NCI-H1105 treated with DMSO at 0.1 percent for 48 hours (cell line): ENCODE data around the gene CALCA.
"Not testable (repeated sequence)": the region's sequence is repeated elsewhere in the genome, so short reads cannot be mapped to it uniquely, and the experiment has no call there.

ENCODE experiments used
- DNase-seq: peaks from one replicate; lab custom pipeline; 2025; lab: John Stamatoyannopoulos, UW

Gene CALCA, protein sequence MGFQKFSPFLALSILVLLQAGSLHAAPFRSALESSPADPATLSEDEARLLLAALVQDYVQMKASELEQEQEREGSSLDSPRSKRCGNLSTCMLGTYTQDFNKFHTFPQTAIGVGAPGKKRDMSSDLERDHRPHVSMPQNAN

DNA sequence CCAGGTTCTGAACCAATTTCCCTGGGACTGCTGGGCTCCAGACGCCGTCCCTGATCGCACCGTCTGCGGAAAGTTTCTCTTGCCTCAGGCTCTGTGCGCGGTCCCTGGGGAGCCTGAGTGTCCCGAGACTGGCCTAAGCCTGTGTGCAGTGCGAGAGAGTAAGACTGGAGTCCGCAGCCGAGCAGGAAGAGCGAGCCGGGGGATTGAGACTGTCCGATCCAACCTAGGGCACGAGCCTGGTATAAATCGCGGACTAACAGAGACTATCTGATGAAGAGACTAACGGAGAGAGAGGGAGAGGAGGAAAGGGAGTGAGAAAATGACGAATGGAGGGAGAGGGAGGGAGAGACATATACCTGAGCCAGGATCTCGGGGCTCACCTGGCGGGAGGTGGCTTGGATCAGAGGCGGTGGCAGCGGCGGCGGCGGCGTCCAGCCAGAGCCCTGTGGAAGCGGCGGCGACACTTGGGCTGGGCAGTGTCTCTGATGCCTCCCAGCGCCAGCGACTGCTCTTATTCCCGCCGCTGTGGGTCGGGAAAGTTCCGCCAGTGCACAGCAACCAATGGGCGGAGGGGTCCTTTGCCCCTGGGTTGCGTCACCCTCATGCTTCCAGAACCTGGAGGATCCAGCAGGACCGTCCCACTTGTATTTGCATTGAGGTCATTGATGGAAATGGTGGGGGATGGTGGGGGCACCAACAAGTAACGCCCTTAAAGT, at the start of gene CALCA:
TSS of gene CALCA (minus strand) at position 487 of the 716 bp plus-strand sequence. CDS start 1,159 bp downstream, outside the sequence.
- no peak for DNase-seq

DNA sequence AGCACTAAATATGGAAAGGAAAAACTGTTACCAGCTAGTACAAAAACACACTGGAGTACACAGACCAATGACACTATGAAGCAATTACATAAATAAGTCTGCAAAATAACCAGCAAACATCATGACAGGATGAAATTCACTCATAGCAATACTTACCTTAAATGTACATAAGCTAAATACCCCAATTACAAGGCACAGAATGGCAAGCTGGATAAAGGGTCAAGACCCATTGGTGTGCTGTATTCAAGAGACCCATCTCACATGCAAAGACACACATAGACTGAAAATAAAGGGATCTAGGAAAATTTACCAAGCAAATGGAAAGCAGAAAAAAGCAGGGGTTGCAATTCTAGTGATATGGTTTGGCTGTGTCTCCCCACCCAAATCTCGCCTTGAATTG, 44.0 kb upstream of the CALCA start:
- DNase-seq = no peak

DNA sequence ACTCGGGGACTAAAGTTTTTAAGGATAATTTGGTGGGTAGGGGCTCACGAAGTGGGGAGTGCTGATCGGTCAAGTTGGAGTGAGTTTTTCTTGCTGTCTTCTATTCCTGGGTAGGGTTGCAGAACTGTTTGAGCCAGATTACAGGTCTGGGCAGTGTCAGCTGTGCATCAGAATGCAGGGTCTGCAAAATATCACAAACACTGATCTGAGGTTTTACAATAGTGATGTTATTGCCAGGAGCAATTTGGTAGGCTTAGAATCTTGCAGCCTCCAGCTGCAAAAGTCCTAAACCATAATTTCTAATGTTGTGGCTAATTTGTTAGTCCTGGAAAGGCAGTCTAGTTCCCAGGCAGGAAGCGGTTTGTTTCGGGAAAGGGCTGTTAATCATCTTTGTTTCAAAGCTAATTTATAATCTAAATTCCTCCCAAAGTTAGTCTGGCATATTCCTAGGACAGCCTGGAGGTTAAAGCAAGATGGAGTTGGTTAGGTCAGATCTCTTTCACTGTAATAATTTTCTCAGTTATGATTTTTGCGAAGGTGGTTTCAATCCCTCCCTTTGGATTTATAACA, 39.7 kb upstream of the CALCA start:
- DNase-seq = no peak

DNA sequence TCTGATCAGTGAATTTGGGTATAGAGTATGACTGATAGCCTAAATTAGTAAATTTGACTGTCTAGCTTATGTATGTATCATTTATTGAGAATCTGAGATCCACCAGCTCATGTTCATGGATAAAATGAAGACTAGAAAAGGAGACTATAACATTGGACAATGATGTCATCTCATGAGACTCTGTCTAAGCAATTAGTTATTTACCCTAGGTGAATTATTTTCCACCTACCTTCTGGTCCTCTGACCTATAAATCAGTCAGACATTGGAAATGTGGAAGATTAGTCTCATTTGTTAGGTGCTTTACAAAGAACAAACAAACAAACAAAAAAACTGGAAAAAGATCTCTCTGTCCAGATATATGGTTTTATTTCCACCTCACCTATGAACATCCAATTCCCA, 38.7 kb upstream of the CALCA start:
- DNase-seq = no peak

DNA sequence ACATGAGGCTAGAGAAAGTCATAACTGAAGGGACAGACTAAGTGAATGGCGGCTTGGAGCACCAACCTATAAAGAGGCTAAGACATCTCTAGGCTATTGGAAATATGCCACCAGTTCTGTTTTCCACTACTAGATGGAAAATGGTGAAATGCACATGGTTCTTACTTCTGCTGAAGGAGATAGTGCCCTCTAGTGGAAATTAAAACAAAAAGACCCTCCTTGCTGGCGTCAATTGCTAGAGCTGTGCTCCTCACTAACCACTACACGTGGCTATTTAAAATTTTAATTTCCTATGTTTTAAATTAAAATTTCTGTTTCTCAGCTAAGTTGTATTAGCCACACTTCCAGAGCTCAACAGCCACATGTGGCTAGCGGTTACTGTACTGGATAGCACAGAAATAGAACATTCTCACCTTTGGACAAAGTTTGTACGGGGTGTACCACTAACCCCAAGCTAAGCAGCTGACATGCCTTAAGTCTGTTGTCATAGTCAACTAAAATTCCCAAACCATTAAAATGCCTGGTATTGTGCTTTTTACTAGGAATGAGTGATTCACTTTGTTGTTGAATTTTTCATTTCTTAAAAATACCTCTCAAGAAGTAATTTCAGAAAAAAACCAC, 34.1 kb upstream of the CALCA start:
- DNase-seq = peak; percentile 67

DNA sequence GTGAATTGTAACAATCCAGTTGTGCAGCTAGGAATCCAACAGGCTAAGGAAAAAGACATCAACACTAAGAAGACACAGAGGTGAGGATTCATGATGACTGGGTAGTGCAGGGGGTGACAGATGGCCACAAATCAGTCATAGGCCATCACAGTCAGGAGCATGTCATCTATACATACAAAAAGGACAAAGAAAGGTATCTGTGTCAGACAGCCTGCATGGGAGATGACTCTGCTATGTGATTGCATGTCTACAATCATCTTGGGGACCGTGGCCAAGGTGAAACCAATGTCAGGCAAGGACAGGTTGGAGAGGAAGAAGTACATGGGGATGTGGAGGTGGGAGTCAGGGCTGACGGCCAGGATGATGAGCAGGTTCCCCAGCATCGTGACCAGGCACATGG, 16.0 kb upstream of the CALCA start:
- not testable (repeated sequence) for DNase-seq

DNA sequence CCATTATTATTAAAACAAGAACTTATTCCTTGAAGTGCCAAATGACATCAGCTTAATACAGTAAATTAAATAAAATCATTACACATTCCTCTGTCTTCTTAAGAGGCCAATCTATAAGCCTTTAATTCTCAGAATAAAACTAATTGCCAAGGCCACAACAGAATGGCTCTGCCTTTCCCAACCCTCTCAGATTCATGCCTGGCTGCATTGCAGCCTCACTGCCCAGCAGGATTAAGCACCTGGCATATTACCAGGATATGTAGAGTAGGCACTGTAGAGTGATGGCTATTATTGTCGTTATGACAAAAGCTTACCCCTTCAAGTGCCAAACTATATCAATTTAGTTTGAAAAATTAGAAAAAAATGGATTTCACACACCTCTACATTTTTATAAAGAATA, 9.4 kb upstream of the CALCA start:
- peak; percentile 40 for DNase-seq

DNA sequence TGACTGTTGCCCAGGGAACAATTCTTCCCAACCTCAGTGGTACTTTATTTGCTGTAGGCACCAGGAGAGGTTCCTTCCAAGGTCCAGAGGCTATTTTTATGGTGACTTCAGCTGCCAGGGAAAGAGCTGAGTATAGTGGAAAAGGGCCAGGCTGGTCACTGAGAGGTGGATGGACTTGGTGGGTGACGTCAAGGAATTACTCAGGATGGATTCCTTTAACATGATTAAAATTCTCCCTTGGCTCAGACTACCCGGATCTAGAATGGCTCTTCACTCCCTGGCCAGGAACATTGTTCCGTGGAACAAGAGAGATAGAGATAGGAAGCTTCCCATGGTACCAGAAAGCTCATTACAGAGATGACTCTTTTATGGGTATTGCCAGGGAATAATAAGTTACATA, 8.7 kb upstream of the CALCA start:
- DNase-seq = no peak

DNA sequence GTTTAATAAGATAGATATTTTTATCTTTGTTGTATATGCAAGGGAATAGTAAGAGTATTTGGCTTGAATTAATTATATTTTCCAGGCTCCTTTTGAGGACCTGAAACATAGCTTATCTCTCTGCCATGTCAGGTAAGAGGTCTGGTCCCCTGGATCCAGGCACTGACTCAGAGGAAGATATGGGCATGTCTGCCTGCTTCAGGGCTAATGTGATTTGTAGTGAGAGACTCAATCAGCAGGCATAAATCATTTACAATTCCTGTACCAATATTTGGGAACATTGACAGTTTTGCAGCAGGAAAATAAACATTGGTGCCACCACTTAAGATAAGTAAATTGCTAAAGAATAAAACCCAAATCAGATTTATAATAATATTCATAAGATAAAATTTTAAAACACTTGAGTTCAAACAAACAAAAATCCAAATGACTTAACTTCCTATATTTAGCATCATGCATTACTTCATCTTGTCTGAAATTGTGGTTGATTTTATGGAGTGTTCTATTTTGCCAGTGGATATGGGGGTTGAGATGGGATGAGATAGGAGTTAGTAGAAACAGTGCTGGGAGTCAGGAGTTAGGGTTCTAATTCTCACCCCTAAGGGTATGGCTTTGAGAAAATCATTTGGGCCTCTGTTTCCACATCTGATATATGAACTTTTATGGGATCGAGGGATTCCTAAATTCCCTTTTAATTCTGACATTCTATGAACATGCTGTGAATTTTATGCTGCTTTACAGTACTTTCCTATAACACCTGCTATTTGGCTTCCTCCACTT, 5.1 kb upstream of the CALCA start:
- DNase-seq = no peak

DNA sequence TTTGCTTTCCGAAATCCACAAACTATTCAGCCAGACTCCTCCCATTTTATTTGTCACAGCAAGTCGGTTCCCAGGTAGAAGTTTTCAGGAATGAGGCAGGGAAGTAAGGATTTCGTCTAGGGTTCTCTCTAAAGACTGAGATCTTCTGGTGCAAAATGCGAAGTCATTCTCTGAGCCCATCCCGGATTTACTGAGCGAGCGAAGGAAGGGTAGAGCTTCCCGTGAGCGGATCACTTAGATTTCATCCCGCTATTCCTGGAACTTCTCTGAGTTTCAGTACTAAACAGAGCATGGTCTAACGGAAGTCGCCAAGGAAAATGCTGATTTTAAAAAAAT, 3.1 kb upstream of the CALCA start:
- no peak for DNase-seq

DNA sequence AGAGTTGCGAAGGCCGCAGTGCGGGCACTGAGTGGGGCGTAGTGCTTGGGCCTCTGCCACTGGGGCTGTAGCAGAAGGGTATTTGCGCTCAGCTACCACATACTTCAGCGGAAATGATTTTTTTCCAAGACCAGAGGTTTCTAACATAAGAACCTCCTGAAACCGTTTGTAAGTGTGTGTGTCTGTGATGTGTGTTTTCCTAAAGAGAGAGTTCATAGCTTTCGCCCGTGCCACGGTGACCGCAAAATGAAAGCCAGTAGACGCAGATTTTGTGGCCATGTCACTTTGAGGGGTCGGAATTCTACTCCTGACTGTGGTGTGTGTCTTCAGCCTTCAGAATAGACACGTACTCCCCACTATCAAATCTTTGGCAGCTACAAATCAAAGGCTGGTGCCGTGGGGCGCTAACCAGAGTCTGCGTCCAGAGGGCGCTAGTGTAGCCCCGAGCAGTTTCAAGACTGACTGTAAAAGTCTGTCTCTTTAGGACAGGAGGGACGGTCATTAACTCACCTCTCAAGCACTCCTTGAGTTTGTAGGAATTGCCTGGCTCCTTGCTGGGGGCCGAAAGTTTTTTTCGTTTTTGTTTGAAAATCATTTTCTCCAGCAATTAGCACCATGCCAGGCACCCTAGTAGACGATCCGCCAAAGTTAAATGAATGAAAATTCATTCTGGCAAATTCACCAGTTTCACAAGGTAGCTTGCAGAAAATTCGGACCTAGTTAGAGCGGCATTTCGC, 2.5 kb upstream of the CALCA start:
- DNase-seq = no peak

DNA sequence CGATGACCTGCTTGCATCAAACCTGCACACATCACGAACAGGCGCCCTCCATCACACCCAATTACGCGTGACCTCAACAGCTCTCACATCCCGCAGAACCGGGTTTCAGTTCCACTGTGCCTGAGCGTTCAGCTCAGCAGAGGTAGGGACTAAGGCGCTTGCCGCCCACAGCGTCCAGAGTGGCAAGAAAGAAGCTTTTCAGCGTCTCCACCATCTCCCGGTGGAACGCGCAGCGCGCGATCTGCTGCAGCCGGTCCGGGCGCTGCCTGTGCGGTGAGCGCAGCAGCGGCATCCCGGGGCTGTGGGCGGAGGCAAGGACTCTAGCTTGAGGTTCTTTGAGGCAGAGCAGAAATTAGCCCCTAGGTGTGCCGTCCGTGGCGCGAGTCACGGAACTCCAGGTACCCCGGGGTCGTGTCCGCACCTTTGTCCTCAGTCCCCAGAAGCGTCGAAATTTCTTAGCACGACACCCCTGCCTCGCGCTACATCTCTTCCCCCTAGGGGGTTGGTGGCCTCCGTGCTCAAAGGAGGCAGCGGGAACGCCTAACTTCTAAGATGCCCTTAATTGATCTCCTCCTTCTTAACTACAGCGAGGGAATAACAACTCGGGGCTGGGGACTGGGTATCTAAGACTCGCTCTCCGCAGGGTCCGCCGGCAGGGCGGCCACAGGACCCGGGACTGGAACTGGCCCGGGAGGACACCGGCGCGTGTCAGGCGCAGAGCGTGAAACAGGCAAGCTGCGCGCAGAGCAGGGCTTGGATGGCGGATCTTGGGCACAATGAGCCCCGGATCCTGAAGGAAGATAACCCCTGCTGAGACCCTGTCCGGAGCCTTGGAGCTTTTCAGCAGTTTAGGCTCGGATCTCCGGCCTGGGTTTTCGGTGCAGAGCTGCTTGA, 1.7 kb upstream of the CALCA start:
- no peak for DNase-seq

DNA sequence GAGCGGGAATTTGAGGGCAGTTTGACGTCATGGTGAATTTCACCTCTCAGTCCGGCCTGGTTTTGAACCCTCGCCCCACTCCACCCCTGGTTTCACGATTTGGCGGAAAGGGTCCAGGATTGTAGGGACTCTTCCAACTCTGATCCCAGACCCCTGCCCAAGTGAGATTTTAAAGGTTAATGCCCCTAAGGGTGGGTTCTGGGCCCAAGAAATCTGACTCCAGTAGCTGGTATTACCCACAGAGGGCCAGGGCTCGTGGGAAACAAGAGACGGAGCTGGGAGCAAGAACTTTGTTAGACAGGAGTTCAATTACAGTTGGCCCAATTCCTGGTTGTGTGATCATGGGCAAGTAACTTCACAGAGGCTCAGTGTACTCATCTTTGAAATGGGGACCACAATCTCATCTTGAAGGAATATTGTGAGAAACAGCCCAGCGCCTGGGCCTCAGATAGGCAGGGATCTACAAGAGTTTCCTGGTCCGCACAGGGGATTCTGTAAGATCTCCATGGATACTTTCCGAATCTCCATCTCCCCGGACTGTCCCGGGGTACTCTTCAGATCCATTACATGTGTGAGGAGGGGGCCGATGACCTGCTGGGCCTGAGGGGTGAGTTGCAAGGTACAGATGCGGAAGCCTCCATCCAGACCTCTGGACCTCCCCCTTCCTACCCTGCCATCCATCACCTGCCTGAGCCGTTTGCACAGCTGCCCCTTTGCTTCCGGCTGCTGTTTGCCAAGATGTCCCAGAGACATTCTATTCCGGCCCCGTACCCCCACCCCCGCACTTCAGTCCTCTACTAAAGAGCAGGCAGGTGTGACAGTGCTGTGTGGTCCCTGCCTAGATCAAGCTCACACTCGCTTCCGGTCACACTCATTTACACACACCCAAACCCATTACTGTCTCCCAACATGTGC, 687 bp upstream of the CALCA start:
- DNase-seq = peak; percentile 66

DNA sequence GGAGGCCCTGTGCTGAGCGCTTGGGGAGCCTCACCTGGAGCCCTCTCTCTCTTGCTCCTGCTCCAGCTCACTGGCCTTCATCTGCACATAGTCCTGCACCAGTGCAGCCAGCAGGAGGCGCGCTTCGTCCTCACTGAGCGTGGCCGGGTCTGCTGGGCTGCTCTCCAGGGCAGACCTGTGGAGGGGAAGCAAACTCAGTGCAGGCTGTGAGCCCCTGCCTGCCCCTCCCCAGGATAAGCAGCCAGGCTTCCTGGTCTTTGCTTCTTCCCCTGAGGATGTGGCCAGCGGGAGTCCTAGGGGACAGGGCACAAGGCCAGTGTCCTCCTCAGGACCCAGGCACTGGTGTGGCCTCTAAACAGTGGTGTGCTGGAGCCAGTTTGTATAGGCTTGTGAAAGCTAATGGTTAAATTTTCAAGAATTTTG, 2.2 kb downstream of the CALCA start:
- DNase-seq = no peak

DNA sequence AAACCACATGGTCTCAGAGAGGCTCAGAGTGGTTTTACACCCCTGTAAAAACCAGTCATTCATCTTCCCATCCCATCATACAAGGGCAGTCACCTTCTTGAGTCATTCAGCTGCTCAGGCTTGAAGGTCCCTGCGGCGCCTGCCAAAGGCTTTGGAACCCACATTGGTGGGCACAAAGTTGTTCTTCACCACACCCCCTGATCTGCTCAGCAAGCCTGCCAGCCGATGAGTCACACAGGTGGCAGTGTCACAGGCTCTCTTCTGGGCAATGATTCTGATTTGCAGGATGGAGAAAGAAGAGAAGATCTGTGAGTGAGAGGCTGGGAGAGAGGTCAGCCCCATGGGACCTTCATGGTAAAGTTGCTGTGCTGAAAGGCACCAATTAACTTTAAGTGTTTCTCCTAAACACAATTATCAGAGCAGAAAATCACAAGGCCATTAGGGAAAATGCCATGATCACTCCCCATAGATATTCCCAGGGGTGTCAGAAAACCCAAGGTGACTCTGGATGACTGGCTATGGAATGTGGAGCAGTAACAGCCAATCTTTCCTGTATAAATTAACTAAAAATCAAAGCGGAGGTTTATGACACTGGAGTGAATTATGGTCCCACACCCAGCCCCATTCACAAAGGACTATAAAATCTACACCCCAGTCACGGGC, 4.4 kb downstream of the CALCA start:
- peak; percentile 82 for DNase-seq

DNA sequence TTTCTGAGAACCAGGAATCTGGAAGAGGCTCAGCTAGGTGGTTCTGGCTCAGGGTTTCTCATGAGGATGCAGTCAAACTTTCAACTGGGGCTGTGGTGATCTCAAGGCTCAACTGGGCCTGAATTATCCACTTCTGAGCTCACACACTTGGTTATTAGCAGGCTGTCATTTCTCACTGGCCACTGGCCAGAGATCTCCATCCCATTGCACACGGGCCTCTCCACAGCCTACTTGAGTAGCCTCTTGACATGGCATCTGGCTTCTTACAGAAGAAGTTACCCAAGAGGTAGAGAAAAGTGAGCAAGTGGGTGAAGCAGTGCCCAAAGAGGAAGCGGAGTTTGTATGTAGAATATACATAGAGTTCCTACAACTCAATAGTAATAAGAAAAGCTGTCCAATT, 16.0 kb downstream of the CALCA start:
- DNase-seq = no peak

DNA sequence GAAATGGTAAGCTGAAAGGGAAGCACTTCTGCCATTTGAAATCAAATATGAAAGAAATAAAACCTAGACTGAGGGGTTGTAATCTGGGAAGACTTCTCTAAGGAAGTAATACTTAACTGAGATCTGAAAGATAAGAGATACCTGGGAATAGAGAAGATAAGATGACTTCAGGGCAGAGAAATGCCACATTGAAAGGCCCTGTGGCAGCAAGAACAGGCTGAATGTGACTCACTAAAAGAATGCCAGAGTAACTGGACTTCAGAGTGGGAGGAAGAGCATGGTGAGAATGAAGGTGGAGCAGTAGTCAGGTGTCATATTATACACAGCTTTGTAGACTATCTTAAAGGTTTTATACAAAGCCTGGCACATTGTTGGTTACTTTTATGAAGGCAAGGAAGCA, 17.6 kb downstream of the CALCA start:
- DNase-seq = no peak

DNA sequence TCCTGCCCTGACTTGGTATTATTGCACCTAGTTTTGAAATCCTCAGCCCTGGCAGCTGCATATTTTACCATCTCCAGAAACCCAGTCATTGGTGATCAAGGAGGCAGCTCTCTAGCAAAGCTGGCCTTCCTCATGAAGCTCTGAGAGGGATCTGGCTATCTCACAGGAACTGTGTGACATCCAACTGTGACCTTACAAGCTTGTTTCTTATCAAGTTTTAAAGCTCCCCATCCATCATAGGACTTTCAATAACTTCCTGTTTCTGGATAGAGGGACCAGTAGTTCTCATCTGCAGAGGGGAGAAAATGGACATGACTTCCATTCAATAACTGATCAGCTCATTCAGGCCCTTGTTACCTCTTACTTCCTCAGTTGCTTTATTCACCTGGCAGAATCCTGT, 18.2 kb downstream of the CALCA start:
- DNase-seq = no peak

DNA sequence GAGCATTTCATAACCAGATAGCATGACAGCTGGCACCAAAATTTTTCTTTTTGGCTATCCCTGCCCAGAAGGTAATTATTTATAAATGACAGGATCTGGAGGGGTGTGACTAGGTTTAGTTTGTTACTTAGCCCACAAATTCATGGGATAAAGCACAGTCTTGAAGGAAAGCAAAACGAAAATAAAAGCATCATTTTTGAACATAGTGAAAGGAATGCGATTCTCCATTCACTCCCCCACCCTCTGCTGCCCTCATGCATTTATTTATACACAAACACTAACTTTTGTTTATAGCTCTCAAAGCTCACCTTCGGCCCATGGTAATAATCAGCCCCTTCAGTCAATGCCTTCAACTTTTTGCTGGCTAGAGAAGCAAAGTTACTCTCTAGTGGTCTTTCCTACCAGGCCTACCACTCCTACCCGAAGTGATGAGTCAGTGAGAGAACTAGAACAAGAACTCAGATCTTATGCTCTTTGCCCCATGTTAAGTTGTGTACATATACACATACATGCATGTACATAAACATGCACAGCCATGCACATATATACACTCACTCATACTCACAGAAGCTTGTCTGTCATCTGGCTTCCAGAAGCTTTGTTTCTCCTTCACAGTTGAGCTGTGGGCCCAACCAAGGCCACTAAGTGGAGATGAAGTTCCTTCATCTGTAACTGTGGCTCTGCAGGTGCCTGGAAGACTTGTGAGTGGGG, 22.6 kb downstream of the CALCA start:
- no peak for DNase-seq
